HG02840 (cell line): ENCODE measurements around the gene UBE2E2.
"Not testable (repeated sequence)": the region's sequence is repeated elsewhere in the genome, so short reads cannot be mapped to it uniquely, and the experiment has no call there.

Experiments used
- ATAC-seq: cut with Tn5 transposase; IDR thresholded peaks from one replicate; pipeline ENCODE4 v1.9.1; 2021; ENCODE audit warnings: mild to moderate bottlenecking, moderate library complexity, moderate number of reproducible peaks; ENCODE audit not compliant: unreplicated experiment, low FRiP score

Gene UBE2E2

DNA sequence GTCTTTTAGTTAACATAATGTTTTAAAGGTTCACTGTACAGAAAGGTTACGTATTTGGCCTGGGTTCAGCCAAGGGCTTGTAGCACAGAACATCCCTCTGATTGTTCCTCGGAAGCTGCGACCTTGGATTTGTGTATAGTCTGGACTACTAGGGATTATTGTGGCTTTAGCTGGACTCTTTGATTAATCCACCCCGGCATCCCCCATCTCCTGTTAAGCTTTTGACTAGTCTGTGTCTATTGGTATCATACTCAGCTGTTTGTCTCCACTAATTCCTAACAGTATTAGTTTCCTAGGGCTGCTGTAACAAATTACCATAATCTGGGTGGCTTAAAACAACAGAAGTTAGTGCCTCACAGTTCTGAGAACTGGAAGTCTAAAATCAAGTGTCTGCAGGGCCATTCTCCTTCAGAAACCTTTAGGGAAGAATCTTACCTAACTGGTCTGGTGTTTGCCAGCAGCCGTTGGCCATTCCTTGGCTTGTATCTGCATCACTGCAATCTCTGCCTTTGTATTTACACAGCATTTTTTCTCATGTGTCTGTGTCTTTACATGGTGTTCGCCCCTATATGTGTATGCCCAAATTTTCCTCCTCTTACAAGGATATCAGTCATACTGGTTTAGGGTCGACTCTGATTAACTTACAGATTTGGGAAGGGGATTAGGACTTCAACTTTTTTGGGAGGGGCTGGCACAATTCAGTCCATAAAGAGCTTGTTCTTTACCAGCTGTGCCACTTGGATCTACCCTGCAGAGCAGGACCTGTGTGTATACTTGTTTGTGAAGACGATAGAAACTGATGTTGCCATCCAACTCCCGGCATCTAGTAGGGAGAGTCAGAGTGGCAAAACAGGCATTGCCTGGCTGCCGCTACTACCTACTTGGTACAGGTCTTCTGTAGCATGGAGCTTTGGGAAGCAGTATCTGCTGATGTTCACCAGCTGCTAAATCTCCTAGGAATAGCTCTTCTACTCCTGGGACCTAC, 117.8 kb downstream of the UBE2E2 start:
- no peak for ATAC-seq

DNA sequence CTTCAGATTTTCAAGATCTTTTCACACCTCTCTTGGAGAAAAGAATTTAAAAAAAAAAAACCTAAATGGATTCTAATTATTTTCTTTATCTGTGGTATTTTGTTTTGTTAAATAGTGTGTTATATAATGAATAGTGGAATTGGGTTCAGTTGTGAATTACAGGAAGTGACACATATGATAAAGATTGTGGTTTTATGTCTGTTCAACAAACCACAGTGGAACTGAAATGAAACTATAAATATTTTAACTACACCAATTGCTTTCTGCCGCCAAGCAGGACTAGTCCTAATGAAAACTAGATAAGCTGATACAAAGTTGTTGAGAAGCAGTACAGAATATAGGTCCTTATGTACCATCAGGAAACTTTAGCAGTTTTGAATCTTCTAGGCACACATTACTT, 121.6 kb downstream of the UBE2E2 start:
- no peak for ATAC-seq

DNA sequence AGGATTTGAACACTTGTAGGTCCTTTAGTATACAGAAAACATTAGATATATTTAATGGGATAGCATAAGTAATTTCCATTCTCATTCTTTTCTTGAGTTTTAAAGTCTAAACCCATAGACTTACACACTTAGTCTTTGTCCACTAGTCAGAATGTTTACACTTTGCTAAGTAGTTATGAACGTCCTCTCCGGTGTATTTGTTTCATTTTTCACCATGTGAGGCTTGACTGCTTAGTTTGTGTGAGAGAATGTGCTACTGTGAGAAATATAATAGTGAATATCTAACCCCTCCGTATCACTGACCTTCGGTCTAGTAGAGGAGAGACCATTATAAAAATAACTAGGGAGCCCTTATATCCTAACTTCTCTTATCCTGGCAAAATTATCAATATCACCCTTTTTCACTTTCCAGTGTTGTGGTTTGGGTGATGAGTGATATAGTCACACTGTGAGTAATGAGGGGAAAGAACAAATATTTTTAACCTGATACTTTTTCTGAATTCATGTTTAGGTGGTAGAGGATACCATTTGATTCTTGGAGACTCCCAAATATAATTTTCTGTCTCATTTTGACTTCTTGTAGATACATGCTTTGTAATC, 122.4 kb downstream of the UBE2E2 start:
- peak; percentile 69 for ATAC-seq

DNA sequence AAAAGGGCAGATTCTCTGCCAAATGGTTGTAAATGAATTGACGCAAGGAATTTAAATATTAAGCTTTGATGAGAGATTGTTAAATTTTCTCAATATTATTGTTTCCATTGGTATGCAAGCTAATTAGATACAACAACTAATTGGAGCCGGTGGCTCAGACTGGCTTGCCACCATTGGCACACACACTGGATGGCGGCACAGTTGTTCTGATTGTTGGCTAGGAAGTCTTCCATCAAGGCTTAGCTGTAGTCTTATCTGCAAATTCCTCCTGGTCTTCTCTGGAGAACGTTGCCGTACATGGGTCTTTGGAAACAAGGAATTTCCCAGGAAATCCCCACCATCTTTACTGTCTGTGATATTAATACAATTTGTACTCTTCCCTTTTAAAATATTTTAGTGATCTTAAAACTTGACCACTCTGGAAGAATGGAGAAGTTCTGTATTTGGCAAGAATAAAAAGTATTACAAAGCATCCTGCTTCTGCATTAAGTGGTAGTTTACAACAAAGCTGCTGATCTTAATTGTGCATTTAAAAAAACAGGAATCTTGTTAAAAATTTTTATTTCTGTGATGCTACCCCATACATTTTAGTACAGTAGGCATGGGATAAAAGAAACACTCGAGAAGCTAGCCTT, 126.5 kb downstream of the UBE2E2 start:
- ATAC-seq: no peak

DNA sequence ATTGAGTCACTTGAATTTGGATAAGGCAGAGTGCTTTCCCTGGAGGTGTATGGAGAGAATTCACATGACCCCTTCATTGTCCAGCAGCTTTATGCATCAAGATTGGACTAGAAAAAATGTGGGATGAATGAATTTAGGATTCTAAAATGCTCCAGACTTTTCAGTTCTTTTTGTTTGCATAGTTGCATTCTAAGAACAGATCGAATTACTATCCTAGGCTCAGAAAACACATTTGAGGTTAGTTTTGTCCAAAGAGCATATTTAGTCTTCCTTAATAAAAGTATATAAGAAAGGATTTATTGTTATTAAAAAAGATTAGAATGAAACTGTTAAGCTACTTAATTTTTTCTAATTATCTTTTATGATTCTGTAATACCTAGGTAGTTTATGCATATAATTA, 127.4 kb downstream of the UBE2E2 start:
- no peak for ATAC-seq

DNA sequence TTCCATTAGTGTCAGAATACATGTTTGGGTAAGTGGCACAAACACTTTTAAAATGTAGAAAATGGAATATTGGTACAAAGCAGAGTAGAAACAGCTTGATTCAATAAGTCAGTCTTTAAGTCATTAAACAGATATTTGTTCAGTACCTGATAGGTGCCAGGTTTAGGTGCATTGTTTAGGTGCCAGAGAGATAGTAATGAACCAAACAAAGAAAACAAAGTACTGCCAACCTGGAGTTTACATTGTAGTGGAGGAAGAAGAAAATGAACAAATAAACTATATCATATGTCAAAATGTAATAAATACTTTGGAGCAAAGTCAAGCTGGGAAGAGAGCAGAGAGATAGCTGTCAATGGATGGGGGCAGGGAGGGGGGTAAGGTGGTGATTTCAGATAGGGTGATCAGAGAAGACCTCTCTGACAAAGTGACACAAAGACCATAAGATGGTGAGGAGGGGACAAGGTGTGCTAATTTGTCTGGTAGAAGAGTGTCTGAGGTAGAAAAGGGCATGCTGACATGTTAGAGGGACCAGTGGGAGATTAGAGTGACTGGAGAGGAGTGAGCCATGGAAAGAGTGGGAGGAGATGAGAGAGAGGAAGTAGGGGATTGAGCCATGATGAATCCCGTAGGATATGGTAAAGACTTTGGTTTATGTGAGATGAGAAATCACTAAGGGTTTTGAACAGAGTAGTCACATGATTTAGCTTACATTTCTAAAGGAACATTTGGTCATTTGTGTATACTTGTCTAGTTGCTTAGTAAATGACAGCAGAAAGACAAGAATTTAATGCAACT, 128.2 kb downstream of the UBE2E2 start:
- no peak for ATAC-seq

DNA sequence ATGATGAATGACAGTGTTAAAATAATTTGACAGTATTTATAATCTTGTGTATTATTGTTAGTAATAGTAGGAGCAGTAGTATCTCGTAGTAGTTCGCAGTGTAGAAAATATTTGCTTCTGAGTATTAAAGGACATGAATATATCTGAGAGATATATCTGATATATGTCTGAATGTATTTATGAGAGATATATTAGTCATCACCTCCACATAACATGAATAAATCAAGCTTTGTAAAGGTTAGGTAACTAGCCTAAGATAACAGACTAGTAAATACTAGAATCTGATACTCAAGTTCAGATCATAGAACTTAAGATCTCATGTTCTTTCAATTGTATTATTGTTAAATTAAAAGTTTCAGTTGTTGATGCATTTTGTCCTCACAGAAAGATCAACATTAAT, 130.5 kb downstream of the UBE2E2 start:
- ATAC-seq: no peak

DNA sequence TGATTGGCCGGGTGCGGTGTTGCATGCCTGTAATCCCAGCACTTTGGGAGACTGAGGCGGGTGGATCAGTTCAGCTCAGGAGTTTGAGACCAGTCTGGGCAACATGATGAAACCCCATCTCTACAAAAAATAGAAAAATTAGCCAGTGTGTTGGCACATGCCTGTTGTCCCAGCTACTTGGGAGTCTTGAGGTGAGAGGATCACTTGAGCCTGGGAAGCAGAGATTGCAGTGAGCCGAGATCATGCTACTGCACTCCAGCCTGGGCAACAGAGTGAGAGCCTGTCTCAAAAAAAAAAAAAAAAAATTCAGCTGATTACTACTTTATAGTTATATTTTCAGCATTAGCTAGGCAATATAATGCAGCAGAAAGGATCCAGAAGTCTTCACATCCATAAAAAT, 133.7 kb downstream of the UBE2E2 start:
- ATAC-seq: not testable (repeated sequence)

DNA sequence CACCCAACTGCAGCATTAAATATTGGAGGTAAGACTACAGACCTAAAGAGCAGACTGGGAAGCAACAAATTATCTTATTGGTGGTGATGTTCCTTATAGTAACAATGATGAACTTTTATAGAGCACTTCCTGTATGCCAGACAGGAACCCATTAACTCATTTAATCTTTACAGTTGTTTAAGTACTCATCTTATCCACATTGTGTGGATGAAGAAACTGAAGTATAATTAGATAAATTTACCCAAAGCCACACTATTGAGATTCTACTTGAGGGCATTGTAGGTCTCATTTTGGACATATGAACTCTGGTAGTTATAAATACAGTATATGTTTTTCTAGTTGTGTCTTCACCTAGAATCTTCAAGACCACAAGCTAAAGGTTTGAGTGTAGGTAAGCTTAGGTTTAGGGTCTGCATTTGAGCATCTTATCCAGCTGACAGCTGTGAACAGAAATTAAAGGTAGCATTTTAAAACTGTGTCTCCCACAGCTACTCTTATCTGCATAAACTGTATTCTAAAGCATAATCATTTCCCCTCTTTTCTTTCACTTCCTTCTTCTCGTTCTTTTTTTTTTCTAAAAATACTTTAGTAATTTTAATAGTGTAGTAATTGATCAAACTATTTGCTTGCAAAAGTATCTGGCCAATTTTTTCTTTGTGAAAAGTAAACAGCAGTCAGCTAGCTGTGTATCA, 138.2 kb downstream of the UBE2E2 start:
- no peak for ATAC-seq

DNA sequence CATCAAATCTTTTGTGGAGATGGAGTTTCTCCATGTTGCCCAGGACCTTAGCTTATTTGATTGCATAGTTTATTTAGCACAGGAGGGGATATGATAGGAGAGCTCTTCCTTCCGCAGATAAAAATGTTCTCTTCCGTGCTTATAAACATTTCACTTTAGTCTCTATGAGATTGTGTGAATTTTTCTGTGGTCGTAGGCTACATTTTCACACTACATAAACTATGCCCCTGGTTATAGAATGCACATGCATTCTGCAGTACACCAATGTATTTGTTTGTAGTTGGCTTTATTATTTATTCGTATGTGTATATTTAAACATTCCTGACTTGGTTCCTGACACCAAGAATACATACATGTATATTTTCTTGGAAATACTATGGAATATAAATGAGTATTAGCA, 139.2 kb downstream of the UBE2E2 start:
- ATAC-seq: no peak

DNA sequence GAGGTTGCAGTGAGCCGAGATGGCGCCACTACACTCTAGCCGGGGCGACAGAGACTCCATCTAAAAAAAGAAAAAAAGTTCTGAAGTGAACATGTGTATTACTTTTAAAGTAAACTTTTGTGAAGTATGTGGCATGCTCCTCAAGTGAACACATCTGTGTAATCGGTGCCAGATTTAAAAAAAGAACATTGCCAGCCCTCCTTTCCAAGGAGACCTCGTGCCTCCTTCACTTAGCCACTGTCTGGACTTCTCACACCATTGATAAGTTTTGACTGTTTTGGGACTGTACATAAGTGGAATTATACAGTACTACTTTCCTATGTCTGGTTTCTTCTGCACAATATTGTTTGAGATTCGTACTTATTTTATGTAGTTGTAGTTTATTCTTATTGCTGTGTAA, 140.4 kb downstream of the UBE2E2 start:
- ATAC-seq: no peak

DNA sequence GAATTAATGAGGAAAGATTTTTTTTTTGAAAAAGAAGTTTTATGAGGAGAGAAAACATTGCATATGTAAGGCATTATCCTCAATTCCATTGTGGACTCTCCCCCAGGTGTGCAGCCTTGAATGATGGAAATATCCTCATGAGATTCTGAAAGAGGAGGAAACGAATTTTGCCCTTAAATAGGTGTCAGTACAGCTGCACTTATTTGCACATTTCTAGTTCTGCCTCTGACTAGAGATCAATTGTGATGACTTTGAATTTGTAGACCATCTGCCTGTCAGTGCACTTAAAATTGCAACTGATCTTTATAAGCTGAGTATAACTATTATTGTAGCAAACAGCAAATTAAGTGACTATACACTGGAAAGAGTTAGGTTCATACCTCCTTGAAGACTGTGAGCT, 141.8 kb downstream of the UBE2E2 start:
- no peak for ATAC-seq

DNA sequence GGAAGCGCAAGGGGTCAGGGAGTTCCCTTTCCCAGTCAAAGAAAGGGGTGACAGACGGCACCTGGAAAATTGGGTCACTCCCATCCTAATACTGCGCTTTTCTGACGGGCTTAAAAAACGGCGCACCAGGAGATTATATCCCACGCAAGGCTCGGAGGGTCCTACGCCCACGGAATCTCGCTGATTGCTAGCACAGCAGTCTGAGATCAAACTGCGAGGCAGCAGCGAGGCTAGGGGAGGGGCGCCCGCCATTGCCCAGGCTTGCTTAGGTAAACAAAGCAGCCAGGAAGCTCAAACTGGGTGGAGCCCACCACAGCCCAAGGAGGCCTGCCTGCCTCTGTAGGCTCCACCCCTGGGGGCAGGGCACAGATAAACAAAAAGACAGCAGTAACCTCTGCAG, 146.3 kb downstream of the UBE2E2 start:
- ATAC-seq: not testable (repeated sequence)

DNA sequence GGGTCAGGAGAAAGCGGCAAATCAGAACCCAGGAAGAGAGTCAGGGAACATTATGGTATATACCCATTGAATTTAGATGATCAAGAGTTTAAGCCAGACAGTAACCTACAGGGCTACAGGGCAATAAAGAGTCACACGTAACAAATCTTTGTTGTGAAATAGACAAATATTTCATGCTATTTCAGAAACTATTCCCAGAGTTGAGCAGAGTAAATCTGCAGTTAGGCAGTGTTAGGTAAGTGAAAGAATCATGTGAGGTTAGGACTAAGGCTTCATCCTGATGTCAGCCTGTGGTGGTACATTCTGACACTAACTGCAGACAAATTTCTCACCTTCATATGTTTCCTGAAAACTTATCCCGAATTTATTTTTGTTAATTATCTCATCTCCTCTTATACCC, 153.0 kb downstream of the UBE2E2 start:
- ATAC-seq: no peak

DNA sequence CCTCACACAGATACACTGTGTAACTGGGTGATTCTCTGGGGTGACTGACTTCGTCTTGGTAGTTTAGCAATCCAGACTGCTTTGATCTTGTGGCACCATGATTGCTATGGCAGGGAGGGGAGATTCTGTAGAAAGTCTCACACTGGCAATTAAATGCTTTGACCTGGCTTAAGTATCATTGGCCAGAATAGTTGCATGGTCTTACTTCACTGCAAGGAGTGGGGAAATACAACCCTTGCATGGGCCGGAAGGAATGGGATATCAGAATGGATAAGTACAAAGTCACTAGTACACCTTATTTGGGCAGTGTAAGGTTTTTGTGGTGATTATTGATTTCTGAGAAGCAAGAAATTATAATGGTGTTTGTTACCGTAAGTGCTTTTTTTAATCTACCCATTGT, 153.8 kb downstream of the UBE2E2 start:
- no peak for ATAC-seq

DNA sequence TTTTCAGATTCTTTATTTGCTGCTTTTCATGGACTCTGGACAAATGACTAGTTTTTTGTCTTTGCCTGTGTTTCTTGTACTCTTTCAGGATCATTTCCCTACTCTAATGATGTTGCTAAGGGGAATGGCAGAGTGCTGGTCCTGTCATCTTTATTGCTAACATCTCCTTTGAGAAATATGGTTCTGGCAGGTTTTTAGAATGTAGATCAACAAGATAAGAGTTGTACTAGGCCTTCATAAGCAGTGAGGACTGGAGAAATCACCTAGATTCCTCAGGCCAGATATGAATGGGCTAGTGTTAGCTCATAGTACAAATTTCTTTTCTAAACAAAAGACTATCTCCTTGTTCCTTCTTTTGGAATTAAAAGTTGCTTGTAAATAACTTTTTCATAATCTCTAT, 156.0 kb downstream of the UBE2E2 start:
- no peak for ATAC-seq

DNA sequence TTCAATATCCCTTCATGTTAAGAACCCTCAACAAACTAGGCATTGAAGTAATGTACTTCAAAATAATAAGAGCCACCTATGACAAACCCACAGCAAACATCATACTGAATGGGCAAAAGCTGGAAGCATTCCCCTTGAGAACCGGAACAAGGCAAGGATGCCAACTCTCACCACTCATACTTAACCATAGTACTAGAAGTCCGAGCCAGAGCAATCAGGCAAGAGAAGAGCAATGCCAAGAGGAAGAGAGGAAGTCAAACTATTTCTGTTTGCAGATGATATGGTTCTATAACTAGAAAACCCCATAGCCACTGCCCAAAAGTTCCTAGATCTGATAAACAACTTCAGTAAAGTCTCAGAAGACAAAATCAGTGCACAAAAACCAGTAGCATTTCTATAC, 161.9 kb downstream of the UBE2E2 start:
- no peak for ATAC-seq

DNA sequence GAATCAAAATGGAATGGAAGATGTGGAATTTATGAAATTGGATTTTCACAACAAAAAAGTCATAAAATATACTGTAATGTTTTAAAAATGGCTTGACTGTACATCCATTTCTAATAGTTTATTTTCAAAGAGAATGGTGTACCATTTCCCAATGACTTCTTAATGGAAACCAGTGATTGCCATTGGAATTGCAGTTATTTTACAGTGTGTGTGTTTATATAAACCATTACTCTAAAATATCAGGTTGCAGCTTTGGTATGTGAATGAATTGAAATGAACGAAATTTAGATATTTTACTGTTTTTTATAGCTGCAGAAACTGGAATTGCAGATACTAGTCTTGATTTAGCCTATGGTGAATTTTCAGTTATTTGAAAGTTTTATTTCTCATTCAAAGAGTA, 165.6 kb downstream of the UBE2E2 start:
- ATAC-seq: no peak

DNA sequence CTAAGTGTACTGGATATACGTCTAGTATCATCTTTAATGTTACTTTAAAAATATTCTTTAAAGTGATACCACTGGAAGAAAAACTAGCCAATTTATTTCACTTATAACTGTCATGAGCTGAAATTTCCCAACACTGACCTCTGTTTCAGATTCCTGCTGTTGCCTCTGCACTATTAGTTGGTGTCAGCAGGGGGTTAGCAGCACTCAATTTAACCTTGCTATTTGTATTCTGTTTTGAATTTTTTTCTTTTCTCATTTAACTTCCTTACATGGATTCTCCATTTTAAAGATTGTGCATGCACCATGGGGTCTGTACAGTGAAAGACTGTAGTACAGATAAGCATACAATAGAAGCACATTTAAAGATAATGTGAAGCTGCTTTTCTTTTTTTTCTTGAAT, 169.2 kb downstream of the UBE2E2 start:
- ATAC-seq: no peak
